ENCODE data around the gene GRIP2.

Gene GRIP2

DNA sequence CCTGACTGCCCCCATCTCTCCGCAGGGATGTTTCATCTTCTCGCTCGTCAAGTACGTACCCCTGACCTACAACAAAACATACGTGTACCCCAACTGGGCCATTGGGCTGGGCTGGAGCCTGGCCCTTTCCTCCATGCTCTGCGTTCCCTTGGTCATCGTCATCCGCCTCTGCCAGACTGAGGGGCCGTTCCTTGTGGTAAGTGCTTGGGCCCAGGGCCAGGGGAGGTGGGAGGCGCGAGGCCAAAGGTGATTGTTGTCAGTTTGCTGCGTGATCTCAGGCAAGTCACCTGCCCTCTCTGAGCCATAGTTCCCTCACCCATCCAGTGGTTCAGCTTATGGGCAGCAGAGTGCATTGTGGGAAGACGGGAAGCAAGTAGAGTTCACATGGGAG is 58.5 kb downstream of the GRIP2 start:
- no peak for DNase-seq

DNA sequence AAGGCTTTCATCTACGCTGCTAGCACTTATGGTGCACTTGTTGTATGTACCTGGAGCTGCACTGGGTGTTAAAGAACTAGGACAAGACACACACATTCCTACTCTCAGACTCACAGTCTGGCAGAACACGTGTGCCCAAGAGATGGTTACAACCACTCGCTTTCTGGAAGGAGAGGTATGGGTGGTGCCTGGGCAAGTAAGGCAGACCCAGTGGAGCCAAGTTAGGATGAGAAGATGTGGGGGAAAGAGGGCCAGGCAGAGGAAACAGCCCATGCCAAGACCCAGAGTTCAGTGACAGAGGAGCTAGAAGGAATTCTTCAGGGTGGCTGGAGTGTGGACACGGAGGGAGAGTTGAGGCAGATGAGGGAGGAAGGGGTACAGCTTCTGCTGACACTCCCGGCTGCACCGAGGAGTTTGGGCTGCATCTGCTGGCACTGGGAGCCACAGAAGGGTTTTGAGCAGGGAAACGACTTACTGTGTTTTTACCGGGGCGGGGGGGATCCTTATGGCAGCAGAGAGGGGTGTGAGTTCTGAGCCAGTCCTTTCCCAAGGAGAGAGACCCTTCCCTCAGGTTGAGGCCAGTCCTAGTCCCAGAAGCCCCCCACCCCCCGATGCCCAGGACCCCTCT is 59.0 kb downstream of the GRIP2 start:
- no peak for DNase-seq

DNA sequence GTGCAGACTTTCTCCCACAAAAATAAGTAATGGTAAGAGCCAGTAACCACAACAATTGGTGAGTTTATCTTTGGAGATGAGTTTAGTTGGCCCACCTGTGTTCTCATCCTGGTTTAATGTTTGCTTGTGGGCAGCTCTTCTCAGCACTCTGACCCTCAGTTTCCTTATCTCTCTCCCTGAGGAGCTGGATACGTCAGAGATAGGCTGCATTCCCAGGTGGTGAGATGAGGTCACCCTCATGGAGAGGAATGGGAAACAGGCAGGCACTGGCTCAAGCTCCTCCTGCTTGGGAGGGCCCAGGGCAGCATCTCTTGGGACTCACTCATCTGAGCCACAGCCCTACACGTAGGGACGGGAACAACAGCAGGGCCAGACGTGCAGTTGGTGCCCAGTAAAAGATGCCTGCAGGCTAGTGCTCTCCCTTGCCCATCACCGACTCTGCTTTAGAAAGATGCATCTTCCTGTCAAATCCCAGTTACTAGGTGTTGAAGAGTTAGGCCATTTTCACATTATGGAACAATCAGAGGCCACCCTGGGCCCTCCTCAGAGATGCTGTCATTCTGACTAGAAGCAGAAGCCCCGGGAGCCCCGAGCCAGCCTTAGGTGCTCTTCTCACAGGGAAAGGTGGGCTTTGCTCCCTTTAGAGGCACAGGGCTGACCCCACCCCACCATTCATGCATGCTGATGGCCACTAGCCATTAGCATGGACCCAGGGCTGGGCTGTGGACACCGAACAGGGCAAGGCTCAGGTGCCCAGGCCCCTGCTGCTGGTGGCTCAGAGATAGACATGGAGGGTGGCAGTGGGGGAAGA is 59.7 kb downstream of the GRIP2 start:
- DNase-seq, result no peak

- no peak for DNase-seq
These were observed 60.6 kb downstream of the GRIP2 start for GRCh38 chr3:14479591-14479990.

GRCh38 chr3:14478956-14479550 is 61.1 kb downstream of the GRIP2 start:
- DNase-seq, result no peak

DNA sequence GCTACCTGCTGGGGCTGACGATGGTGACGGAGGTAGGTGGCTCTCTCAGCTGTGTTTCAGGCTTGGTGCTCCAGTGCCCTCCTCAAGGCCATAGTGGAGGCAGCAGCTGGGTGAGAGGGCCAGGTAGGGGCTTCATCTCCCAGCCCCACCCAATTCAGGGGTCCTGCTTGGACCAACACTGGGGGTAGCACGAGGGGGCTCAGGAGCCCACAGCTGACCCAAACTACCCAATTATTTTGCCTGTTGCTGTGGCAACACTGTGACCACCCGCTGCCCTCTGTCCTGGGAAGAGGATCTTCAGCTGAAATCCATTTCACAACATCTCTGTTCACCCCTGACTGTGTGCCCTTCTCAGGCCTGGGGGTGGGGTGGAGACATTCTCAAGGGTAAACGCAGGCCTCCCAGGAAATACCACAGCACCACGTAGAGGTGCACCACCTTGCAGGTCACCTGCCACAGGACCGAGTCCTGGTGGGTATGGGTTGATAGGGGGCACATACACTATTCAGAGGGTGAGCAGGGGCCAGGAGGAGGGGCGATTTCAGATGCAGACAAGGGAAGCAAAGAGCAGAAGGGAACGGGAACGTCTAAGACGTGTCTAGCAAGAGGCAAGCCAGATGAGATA is 62.7 kb downstream of the GRIP2 start:
- DNase-seq, result no peak

GRCh38 chr3:14476583-14477265 is 63.4 kb downstream of the GRIP2 start:
- no peak for DNase-seq

DNA sequence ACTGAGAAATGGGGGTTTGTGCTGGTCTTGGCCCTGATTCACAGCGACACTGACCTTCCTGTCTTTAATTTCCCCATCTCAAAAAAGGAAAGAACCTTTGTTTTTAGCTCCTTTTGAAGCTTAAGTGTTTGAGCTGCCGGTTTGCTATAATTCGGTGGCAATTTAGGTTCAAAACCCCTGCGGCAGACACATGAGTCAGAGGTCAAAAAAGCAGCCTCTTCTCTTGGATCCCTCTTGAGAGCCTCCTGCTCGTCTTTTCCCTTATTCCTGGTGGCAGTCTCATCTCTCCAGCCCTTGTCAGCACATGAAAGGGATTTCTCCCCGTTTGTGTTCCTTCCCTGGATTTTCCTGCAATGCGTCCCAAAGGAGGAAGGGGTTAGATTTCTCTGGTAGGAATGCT is 64.5 kb downstream of the GRIP2 start:
- no peak for DNase-seq

DNA sequence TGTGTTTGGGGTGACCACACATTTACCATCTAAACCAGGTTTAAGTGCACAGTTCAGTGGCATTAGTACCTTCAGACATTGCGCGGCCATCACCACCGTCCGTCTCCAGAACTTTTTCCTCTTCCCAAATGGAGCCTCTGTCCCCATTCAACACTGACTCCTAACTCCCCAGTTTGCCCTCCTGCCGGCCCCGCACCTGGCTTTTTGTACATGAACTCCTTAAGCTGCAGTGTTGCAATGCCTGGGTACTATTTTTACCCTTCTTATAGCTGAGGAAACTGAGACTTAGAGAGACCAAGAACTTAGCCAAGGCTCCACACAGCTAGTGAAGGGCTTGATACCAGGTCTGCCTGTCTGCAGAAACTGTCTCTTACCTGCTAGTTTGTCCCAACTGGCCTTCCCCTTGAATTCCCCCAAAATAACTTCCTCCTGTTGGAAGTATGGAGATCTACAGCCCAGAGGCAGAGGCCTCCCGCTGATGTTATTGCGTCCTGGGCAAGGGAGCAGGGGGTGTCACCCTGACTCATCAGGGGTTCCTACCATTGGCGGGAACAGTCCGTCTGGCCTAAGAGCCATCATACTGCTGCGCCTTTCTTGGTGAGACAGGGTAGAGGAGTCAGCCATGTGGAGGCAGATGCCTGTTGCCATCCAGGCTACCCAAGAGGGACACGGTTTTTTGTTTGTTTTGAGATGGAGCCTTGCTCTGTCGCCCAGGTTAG is 65.6 kb downstream of the GRIP2 start:
- no peak for DNase-seq

GRCh38 chr3:14473411-14473891 is 66.7 kb downstream of the GRIP2 start:
- DNase-seq, result no peak

DNA sequence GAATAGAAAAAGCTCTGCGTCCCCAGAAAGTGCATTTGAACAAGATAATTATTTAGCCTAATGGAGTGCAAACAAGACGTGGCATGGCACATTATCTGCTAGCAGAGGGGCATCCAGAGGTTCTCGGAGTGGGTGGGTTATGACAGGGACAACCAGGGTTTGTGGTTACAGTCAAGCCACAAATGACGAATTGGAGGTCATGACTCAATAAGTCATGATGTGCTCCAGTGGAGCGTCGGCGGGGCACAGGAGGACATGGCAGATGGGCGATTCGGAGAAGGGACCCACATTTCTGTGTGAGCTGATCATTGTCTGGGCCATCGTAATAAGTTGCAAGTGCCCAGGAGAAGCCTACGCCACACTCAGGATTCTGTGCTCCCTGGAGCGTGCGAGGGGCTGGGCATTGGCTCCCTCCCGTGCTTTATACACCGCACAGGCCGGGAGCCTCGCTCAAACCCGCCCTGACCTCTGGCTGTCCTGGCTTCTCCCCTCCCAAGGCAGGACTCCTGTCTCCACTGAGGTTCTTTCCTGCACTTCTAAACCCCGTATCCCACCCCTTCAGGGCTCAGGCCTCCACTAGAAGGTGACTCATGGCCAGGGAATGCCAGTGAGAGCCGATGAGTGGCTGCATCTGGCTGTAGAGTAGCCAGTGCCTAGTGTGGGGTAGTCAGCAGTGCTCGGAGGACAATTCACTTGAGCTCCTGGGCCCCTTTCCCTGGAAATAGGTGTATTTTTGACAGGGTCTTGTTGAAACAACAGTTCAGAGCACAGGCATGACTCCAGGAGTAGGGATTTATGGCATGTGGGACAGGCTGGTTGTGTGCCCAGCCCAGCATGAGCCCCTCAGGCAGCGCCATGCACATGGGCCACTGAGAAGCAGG is 67.4 kb downstream of the GRIP2 start:
- DNase-seq, result no peak

DNA sequence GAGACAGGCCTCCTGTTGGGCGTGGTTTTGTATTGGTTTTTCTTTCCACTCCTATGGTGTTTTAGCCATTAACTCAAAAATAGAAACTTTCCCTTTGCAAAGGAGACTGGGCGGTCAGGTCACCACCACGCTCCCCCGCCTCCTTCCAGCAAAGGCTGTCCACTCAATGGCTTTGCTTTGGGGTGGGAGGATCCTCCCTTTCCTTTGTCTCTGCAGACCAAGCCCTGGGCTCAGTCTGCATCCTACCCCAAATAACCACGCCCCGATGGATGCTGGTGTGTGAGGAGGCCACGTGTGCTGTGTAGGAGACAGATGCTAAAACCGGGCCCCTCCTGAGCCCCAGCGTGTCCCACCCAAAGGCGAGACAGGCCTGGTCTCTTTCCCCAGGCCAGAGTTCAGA is 68.5 kb downstream of the GRIP2 start:
- no peak for DNase-seq

DNA sequence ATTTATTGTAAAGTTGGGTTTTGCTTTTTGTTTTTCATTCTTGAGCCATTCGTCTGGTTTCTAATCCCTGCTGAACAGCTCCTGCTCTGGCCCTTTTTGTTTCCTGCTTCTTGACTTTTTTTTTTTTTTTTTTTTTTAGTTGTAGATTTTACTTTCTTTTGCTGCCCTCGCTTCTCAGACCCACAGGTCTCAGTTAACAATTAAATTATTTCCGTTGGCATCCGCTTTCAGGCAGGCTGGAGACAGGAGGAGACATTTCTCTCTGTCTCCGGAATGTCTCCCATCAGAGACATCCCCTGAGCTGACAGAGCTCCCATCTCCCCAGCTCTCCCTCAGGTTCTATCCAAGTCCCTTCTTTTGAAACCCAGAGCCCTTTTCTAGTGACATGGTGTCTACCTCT is 69.1 kb downstream of the GRIP2 start:
- no peak for DNase-seq

DNA sequence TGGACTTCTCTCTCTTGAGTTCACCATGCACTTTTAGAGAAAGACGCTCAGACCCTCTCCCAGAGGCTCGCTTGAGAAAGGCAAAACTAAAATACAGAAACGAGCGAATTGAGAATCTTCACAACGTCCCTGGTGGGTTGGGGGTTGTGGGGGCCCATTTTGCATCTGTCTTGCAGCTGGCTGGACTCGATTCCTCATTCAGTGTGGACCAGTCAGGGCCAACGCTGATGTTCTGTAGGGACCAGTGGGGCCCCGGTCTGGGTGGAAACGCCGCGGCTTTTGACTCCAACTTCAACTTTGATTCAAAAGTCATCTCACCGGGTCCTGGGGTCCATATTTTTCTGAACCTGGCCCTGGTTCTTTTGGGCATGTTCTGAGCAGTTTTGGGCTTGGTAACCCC is 69.7 kb downstream of the GRIP2 start:
- no peak for DNase-seq

GRCh38 chr3:14468621-14468981 is 71.5 kb downstream of the GRIP2 start:
- DNase-seq, result no peak

DNA sequence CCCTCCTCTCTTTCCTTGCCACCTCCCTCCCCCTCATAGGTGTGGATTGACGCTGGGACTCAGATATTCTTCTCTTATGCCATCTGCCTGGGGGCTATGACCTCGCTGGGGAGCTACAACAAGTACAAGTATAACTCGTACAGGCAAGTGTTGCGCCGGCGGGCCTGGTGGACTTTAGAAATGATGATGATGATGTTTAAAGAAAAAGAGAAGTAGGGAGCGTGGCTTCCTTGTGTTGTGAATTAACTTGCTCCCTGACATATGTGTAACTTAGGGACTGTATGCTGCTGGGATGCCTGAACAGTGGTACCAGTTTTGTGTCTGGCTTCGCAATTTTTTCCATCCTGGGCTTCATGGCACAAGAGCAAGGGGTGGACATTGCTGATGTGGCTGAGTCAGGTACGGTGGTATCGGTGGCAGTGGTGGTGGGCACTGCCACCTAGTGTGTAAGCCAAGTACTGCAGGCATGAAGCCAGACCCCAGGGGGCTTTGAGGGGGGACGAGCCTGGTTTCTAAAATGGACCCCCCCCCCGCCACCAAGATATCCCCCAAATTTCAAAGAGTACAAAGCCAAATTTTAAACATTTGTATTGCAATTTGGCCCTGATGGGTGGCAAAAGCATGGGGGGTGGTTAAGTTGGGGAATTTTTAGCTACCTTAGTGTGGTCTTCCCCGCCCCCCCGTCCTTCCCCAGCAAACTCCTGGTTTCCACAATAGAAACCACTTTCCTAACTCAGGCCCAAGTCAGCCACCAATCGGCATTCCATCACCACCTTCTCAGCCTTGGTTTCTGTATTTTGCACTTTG is 72.1 kb downstream of the GRIP2 start:
- DNase-seq, result peak in 1 of 2 experiments; percentile 18

DNA sequence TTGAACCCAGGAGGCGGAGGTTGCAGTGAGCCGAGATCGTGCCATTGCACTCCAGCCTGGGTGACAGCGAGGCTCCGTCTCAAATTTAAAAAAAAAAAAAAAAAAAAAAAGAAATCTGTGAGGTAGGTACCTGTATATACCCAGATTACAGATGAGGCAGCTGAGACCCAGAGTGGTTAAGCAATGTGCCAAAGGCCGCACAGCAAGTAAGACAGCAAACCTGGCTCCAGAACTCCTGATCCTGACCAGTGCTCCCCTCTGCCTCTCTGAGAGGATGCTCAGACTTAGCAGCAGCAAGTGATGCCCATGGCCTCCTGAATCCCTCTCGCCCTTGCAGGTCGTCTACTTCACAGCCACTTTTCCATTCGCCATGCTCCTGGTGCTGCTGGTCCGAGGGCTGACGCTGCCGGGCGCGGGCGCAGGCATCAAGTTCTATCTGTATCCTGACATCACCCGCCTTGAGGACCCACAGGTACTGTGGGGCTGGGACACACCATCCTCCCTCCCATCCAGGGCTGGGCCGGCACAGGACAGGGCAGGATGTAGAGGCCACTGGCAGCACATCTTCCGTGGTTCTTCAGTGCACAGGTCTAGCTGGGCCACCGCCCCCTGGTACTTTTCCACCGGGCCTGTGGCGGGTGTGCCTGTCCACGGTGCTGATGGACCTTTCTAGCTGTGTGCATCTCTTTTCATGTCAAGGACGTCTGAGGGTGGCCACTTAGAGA is 73.8 kb downstream of the GRIP2 start:
- DNase-seq, result no peak

GRCh38 chr3:14465425-14465824 is 74.7 kb downstream of the GRIP2 start:
- DNase-seq, result no peak

GRCh38 chr3:14464521-14464920 is 75.6 kb downstream of the GRIP2 start:
- no peak for DNase-seq

DNA sequence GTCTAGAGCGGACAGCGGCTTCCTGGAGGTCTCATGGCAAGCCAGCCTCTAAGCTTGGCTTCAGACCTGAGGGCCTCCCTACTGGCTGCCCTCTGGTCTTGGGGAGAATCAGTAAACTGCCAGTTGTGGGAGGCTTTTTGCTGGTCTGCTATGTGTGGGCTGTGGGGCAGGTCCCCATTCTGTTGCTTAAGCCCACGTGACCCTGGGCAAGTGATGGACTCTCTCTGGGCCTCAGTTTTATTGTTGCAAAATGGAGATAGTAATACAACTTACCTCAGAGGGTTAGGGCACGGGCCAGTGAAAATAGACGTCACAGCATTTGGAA is 76.0 kb downstream of the GRIP2 start:
- no peak for DNase-seq
